ENCODE results near the gene CCL1.

DNA sequence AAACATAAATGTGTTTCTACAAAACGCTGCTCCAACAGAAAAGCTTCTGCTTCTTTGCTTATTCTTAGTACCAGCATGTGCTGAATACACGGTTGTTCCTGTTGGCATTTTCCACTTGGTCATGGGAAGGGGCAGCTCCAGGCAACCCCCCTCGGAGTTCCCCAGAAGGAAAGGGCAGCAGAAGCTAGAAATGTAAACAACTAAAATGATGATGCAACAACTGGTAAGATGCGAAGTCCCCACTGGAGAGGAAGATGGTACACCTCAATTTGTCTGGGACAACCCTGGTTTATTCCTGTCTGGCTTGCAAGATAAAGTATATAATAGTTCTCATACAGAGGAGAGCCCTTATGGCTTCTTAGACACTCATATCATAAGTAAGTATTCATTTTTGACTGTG is 16.0 kb downstream of the CCL1 start:
- TF ChIP-seq, protein P1, sequence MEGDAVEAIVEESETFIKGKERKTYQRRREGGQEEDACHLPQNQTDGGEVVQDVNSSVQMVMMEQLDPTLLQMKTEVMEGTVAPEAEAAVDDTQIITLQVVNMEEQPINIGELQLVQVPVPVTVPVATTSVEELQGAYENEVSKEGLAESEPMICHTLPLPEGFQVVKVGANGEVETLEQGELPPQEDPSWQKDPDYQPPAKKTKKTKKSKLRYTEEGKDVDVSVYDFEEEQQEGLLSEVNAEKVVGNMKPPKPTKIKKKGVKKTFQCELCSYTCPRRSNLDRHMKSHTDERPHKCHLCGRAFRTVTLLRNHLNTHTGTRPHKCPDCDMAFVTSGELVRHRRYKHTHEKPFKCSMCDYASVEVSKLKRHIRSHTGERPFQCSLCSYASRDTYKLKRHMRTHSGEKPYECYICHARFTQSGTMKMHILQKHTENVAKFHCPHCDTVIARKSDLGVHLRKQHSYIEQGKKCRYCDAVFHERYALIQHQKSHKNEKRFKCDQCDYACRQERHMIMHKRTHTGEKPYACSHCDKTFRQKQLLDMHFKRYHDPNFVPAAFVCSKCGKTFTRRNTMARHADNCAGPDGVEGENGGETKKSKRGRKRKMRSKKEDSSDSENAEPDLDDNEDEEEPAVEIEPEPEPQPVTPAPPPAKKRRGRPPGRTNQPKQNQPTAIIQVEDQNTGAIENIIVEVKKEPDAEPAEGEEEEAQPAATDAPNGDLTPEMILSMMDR (IDR thresholded peaks at IDR 0.05) = no peak
- TF ChIP-seq POLR2A (IDR thresholded peaks at IDR 0.05) = no peak

All from Peyer's patch (tissue), 4 donors.